Osteoblast (primary cell): ENCODE measurements around the gene SPI1. TPM values are rescaled to one million over a fixed set of nuclear protein-coding genes. Genes with fewer than 3 reads are reported as not detected.

ENCODE experiments used
- DNase-seq: peaks from one replicate; pipeline ENCODE4 v3.0.0; 2011; ENCODE audit warnings: low spot score, mixed read lengths; ENCODE audit not compliant: insufficient read length; ENCODE audit errors: missing footprints
- H2AFZ ChIP-seq: 2 replicates; pipeline ENCODE4 v1.6.0; 2011; ENCODE audit warnings: mild to moderate bottlenecking, low read length
- H3K27ac ChIP-seq: 2 replicates; pipeline ENCODE4 v1.5.1; 2011; ENCODE audit warnings: mild to moderate bottlenecking, low read depth, low read length, moderate library complexity
- H3K27me3 ChIP-seq: 2 replicates; pipeline ENCODE4 v1.6.0; 2012; ENCODE audit warnings: mild to moderate bottlenecking, control low read depth, inconsistent platforms, low read length, moderate library complexity; ENCODE audit not compliant: insufficient read depth
- H3K36me3 ChIP-seq: 2 replicates; pipeline ENCODE4 v1.5.1; 2011; ENCODE audit warnings: mild to moderate bottlenecking, low read length, control low read depth, moderate library complexity; ENCODE audit not compliant: insufficient read depth
- H3K4me1 ChIP-seq: 2 replicates; pipeline ENCODE4 v1.5.1; 2011; ENCODE audit warnings: mild to moderate bottlenecking, low read length, control low read depth, moderate library complexity; ENCODE audit not compliant: insufficient read depth
- H3K4me2 ChIP-seq: 2 replicates; pipeline ENCODE4 v1.6.0; 2011; ENCODE audit warnings: mild to moderate bottlenecking, low read length; ENCODE audit not compliant: insufficient read depth
- H3K4me3 ChIP-seq: fragments of 200-600 bp; sonication (generic); 3 replicates; pipeline ENCODE4 v1.5.1; 2012; ENCODE audit warnings: mild to moderate bottlenecking, low read length, inconsistent platforms; ENCODE audit not compliant: insufficient read depth
- H3K79me2 ChIP-seq: 2 replicates; pipeline ENCODE4 v1.6.0; 2012; ENCODE audit warnings: mild to moderate bottlenecking, low read length, control low read depth, inconsistent platforms; ENCODE audit not compliant: insufficient read depth
- H3K9me3 ChIP-seq: 2 replicates; pipeline ENCODE4 v1.5.1; 2011; ENCODE audit warnings: low read depth, low read length, control low read depth
- H4K20me1 ChIP-seq: 2 replicates; pipeline ENCODE4 v1.6.0; 2012; ENCODE audit warnings: mild to moderate bottlenecking, low read length, control low read depth; ENCODE audit not compliant: insufficient read depth
- total RNA-seq: library from RNA; depleted of rRNA; stranded (reverse); fragments of >200 nt; gene quantifications from 2 replicates; pipeline ENCODE4 v1.2.3, GENCODE V29; 2012
- TF ChIP-seq, protein P1 (sequence below): IDR thresholded peaks from 2 replicates; pipeline ENCODE4 v1.5.1; 2011; ENCODE audit warnings: mild to moderate bottlenecking, low read depth, low read length, moderate library complexity; ENCODE audit errors: extremely low read depth

Gene SPI1
- total RNA-seq, 1 donor = not detected

DNA sequence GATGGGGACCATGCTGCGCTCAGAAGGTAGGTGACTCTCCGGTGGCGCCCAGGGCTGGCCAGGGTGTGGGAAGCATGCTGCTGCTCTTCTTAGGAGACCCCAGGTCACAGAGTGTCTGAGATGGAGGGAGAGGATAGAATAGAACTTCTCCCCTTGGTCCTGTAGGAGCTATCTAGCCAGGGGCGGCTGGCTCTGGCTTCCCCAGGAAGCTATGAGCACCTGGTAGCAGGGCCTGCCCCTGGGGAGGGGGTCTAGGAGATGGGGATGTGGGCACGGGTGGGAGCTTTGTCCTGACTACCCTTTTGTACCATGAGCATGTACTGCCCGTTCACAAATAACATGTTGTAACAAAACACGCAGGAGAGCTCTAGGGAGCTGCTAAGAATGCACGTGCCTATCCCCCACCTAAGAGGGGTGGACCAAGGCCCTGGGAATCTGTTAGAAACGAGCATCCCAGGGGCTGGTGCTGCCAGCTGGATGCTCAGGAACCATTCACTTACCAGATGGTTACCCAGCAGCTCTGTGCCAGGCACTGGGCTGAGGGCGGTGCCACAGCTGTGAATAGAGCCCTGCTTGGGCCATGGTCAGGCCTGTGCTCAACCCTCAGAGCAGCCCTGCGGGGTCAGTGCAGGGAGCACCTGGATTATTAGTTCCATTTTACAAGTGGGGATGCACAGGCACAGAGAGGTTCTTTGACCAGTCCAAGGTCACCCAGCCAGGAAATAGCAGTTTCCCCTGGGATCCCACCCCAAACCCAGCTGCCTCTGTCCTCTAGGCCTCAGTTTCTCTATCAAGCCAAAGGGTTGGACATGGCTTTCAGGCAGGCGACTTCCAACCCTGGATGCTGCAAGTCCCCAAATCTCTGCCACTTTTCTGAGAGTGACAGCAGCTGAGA lies 32.3 kb upstream of the SPI1 start:
- H3K27ac ChIP-seq = no peak overlapping the region
- H3K36me3 ChIP-seq = peaks cover 37% of the 10 kb centered on the region
- H3K4me2 ChIP-seq = peak overlapping the region; percentile 100
- H3K79me2 ChIP-seq = peaks cover 41% of the 10 kb centered on the region
- H3K27me3 ChIP-seq = no peaks in the 10 kb centered on the region
- peaks cover 51% of the 10 kb centered on the region for H3K4me1 ChIP-seq
- TF ChIP-seq, protein P1, sequence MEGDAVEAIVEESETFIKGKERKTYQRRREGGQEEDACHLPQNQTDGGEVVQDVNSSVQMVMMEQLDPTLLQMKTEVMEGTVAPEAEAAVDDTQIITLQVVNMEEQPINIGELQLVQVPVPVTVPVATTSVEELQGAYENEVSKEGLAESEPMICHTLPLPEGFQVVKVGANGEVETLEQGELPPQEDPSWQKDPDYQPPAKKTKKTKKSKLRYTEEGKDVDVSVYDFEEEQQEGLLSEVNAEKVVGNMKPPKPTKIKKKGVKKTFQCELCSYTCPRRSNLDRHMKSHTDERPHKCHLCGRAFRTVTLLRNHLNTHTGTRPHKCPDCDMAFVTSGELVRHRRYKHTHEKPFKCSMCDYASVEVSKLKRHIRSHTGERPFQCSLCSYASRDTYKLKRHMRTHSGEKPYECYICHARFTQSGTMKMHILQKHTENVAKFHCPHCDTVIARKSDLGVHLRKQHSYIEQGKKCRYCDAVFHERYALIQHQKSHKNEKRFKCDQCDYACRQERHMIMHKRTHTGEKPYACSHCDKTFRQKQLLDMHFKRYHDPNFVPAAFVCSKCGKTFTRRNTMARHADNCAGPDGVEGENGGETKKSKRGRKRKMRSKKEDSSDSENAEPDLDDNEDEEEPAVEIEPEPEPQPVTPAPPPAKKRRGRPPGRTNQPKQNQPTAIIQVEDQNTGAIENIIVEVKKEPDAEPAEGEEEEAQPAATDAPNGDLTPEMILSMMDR = no peak
- H3K9me3 ChIP-seq = no peaks in the 10 kb centered on the region
- no peak overlapping the region for H2AFZ ChIP-seq
- peaks cover 30% of the 10 kb centered on the region for H4K20me1 ChIP-seq
- peak; percentile 69 for DNase-seq
- peak overlapping the region; percentile 99 for H3K4me3 ChIP-seq

GRCh38 chr11:47409440-47410369 lies 31.4 kb upstream of the SPI1 start:
- Histone ChIP-seq H3K4me1 (peaks cover 47% of the 10 kb centered on the region), H4K20me1 (peaks cover 30% of the 10 kb centered on the region), H3K27me3 (no peaks in the 10 kb centered on the region), H3K27ac (peak overlapping the region; percentile 98), H3K9me3 (no peaks in the 10 kb centered on the region), H3K4me2 (peak overlapping the region; percentile 100), H2AFZ (no peak overlapping the region), H3K4me3 (peak overlapping the region; percentile 99), H3K36me3 (peaks cover 30% of the 10 kb centered on the region), H3K79me2 (peaks cover 37% of the 10 kb centered on the region)
- peak; percentile 89 for DNase-seq
- TF ChIP-seq, protein P1 = no peak

DNA sequence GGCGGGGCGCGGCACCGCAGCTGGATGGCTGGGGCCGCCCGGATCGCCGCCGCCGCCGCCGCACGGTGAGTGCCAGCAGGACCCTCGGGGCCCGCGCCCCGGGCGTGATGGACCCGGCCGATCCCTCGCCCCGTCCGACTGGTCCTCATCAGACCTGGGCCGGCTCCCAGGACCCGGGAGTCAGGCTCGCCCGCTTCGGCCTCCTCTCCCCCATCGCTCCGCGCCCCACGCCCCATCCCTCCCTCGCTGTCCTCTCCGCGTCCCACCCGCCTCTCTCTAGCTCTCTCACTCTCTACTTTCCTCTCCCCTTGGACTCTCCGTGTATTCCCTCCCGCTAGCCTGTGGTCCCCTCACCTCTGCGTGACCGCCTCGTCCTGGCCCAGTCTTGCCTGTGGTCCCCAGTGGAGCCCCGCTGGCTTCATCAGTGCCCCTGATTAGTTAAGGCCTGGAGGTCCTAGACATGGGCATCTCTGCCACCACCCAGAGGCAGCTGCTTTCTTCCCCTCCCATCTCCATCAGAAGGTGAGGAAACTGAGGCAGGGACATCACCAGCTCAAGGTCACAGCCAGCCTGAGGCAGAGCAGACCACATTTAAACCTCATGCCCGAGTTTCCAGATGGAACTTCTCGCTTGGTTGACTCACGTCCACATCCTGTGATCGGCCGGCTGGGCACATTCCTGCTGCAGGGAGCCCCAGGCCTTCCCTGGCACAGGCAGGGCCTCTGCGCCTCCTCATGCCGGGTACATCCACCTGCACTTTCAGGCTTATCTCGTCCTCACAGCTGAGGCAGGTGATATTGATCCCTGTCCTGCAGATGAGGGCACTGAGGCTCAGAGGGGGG lies 30.5 kb upstream of the SPI1 start:
- peak overlapping the region; percentile 83 for H2AFZ ChIP-seq
- no peaks in the 10 kb centered on the region for H3K9me3 ChIP-seq
- H3K27me3 ChIP-seq = no peaks in the 10 kb centered on the region
- H3K79me2 ChIP-seq = peaks cover 37% of the 10 kb centered on the region
- peaks cover 27% of the 10 kb centered on the region for H4K20me1 ChIP-seq
- DNase-seq = peak; percentile 99
- H3K4me3 ChIP-seq = peak overlapping the region; percentile 99
- H3K36me3 ChIP-seq = peaks cover 21% of the 10 kb centered on the region
- H3K4me1 ChIP-seq = peaks cover 39% of the 10 kb centered on the region
- TF ChIP-seq, protein P1 = no peak
- peak overlapping the region; percentile 98 for H3K27ac ChIP-seq
- H3K4me2 ChIP-seq = peak overlapping the region; percentile 100
